ENCODE measurements around the gene ZC3H12C. TPM values are rescaled to one million over a fixed set of nuclear protein-coding genes. Genes with fewer than 3 reads are reported as not detected.
"Not testable (repeated sequence)": the region's sequence is repeated elsewhere in the genome, so short reads cannot be mapped to it uniquely, and the experiment has no call there.

ZC3H12C gene
- total and polyA plus RNA-seq, 3 experiments from 2014 or later, result 1.5 to 1.9 TPM; not detected in 1

- ChIA-PET CTCF (no interaction called here), POLR2A (no interaction called here)
- Histone ChIP-seq H3K27me3 (ENCODE audit: insufficient read depth, low read length, poor library complexity, severe bottlenecking) (no peaks in the 10 kb centered on the region), H3K9me3 (ENCODE audit: low read length) (no peaks in the 10 kb centered on the region), H3K36me3 (ENCODE audit: insufficient read depth, low read length) (no peaks in the 10 kb centered on the region), H3K27ac (ENCODE audit: low read depth, low read length) (no peak overlapping the region), H3K4me1 (ENCODE audit: insufficient read depth, low read length) (no peaks in the 10 kb centered on the region), H3K4me3 (ENCODE audit: low read length) (no peak overlapping the region)
- DNase-seq, result no peak
- H3K27ac Mint-ChIP-seq, result no peak overlapping the region
- H3K4me1 Mint-ChIP-seq, result peaks cover 14 to 18% (median 14%) of the 10 kb centered on the region in 3 donors
- H3K4me3 Mint-ChIP-seq, result no peak overlapping the region
- peaks cover 5 to 6% of the 10 kb centered on the region in 2 donors for H3K27me3 Mint-ChIP-seq
- H3K36me3 Mint-ChIP-seq, result no peaks in the 10 kb centered on the region
- no peaks in the 10 kb centered on the region for H3K9me3 Mint-ChIP-seq
Observed at GRCh38 chr11:110190885-110191284, 97.7 kb downstream of the ZC3H12C start.

GRCh38 chr11:110192604-110193282 is 99.6 kb downstream of the ZC3H12C start:
- POLR2A ChIA-PET, CTCF ChIA-PET: not testable (repeated sequence)

GRCh38 chr11:110194211-110194766 is 101.1 kb downstream of the ZC3H12C start:
- H3K27ac ChIP-seq (ENCODE audit: low read depth, low read length); H3K27me3 ChIP-seq (ENCODE audit: insufficient read depth, low read length, poor library complexity, severe bottlenecking); H3K27me3 Mint-ChIP-seq; H3K36me3 Mint-ChIP-seq; H3K4me3 Mint-ChIP-seq; H3K27ac Mint-ChIP-seq; DNase-seq; H3K4me3 ChIP-seq (ENCODE audit: low read length); POLR2A ChIA-PET; H3K9me3 ChIP-seq (ENCODE audit: low read length); H3K9me3 Mint-ChIP-seq; H3K4me1 ChIP-seq (ENCODE audit: insufficient read depth, low read length); H3K36me3 ChIP-seq (ENCODE audit: insufficient read depth, low read length): not testable (repeated sequence)
- CTCF ChIA-PET, result interaction anchor here (0.9 to 1.2 kb wide), 2 partner anchors 174 to 183 kb away, joined by 3 to 4 read pairs; no protein-coding TSS in a partner anchor
- peaks cover 14 to 18% (median 14%) of the 10 kb centered on the region in 3 donors for H3K4me1 Mint-ChIP-seq

More at GRCh38 chr11:110192604-110193282, 99.6 kb downstream of the ZC3H12C start:
- H3K27ac ChIP-seq (ENCODE audit: low read depth, low read length); H3K9me3 ChIP-seq (ENCODE audit: low read length); H3K4me1 ChIP-seq (ENCODE audit: insufficient read depth, low read length); DNase-seq; H3K36me3 ChIP-seq (ENCODE audit: insufficient read depth, low read length); H3K9me3 Mint-ChIP-seq; H3K36me3 Mint-ChIP-seq; H3K27me3 Mint-ChIP-seq; H3K27me3 ChIP-seq (ENCODE audit: insufficient read depth, low read length, poor library complexity, severe bottlenecking); H3K4me3 ChIP-seq (ENCODE audit: low read length): not testable (repeated sequence)
- peak overlapping the region in 1 of 8 donors; percentile 39 for H3K27ac Mint-ChIP-seq
- peaks cover 14 to 18% (median 14%) of the 10 kb centered on the region in 3 donors for H3K4me1 Mint-ChIP-seq
- peak overlapping the region in 3 of 7 donors; percentile 0 to 30 (median 22) for H3K4me3 Mint-ChIP-seq

- Histone ChIP-seq H3K9me3 (ENCODE audit: low read length) (no peaks in the 10 kb centered on the region), H3K36me3 (ENCODE audit: insufficient read depth, low read length) (no peaks in the 10 kb centered on the region), H3K4me3 (ENCODE audit: low read length) (no peak overlapping the region), H3K4me1 (ENCODE audit: insufficient read depth, low read length) (no peaks in the 10 kb centered on the region), H3K27ac (ENCODE audit: low read depth, low read length) (no peak overlapping the region), H3K27me3 (ENCODE audit: insufficient read depth, low read length, poor library complexity, severe bottlenecking) (no peaks in the 10 kb centered on the region)
- Mint-ChIP-seq H3K36me3 (no peaks in the 10 kb centered on the region), H3K4me3 (no peak overlapping the region), H3K9me3 (no peaks in the 10 kb centered on the region), H3K4me1 (peaks cover 14 to 18% (median 14%) of the 10 kb centered on the region in 3 donors), H3K27ac (no peak overlapping the region), H3K27me3 (peaks cover 0 to 4% of the 10 kb centered on the region in 2 donors)
- no peak for DNase-seq
- ChIA-PET CTCF (no interaction called here), POLR2A (no interaction called here)
Observed at GRCh38 chr11:110196241-110196754, 103.1 kb downstream of the ZC3H12C start.

- no peak for DNase-seq
- Histone ChIP-seq H3K27me3 (ENCODE audit: insufficient read depth, low read length, poor library complexity, severe bottlenecking) (no peaks in the 10 kb centered on the region), H3K36me3 (ENCODE audit: insufficient read depth, low read length) (no peaks in the 10 kb centered on the region), H3K4me1 (ENCODE audit: insufficient read depth, low read length) (no peaks in the 10 kb centered on the region), H3K4me3 (ENCODE audit: low read length) (no peak overlapping the region), H3K9me3 (ENCODE audit: low read length) (no peaks in the 10 kb centered on the region), H3K27ac (ENCODE audit: low read depth, low read length) (no peak overlapping the region)
- ChIA-PET POLR2A (no interaction called here), CTCF (interaction anchor here (2.0 kb wide), 1 partner anchor 238 kb away, joined by 7 read pairs; no protein-coding TSS in a partner anchor)
- peaks cover 12 to 17% (median 12%) of the 10 kb centered on the region in 3 donors for H3K4me1 Mint-ChIP-seq
- no peak overlapping the region for H3K4me3 Mint-ChIP-seq
- no peak overlapping the region for H3K27ac Mint-ChIP-seq
- no peaks in the 10 kb centered on the region for H3K9me3 Mint-ChIP-seq
- H3K27me3 Mint-ChIP-seq, result peaks cover 0 to 4% of the 10 kb centered on the region in 2 donors
- H3K36me3 Mint-ChIP-seq, result no peaks in the 10 kb centered on the region
Observed at GRCh38 chr11:110196884-110197420, 103.8 kb downstream of the ZC3H12C start.

GRCh38 chr11:110198031-110198729 is 105.0 kb downstream of the ZC3H12C start:
- H3K27ac ChIP-seq (ENCODE audit: low read depth, low read length), result no peak overlapping the region
- peaks cover 0 to 5% (median 0%) of the 10 kb centered on the region in 3 donors for H3K4me1 Mint-ChIP-seq
- no peaks in the 10 kb centered on the region for H3K36me3 Mint-ChIP-seq
- H3K27me3 Mint-ChIP-seq, result peaks cover 0 to 3% of the 10 kb centered on the region in 2 donors
- H3K27me3 ChIP-seq (ENCODE audit: insufficient read depth, low read length, poor library complexity, severe bottlenecking), result no peaks in the 10 kb centered on the region
- H3K4me3 Mint-ChIP-seq, result no peak overlapping the region
- H3K36me3 ChIP-seq (ENCODE audit: insufficient read depth, low read length), result no peaks in the 10 kb centered on the region
- no peaks in the 10 kb centered on the region for H3K4me1 ChIP-seq (ENCODE audit: insufficient read depth, low read length)
- no peaks in the 10 kb centered on the region for H3K9me3 ChIP-seq (ENCODE audit: low read length)
- CTCF ChIA-PET, result interaction anchor here (2.0 kb wide), 1 partner anchor 237 kb away, joined by 7 read pairs; no protein-coding TSS in a partner anchor
- POLR2A ChIA-PET, result no interaction called here
- no peak for DNase-seq
- H3K9me3 Mint-ChIP-seq, result no peaks in the 10 kb centered on the region
- no peak overlapping the region for H3K4me3 ChIP-seq (ENCODE audit: low read length)
- H3K27ac Mint-ChIP-seq, result no peak overlapping the region

- ChIA-PET CTCF (interaction anchor here (1.0 to 3.9 kb wide), 4 partner anchors 169 to 236 kb away, joined by 4 to 43 read pairs (median 30); partner anchors contain the start of gene FDX1), POLR2A (no interaction called here)
- H3K27me3 ChIP-seq (ENCODE audit: insufficient read depth, low read length, poor library complexity, severe bottlenecking), result no peaks in the 10 kb centered on the region
- no peaks in the 10 kb centered on the region for H3K36me3 ChIP-seq (ENCODE audit: insufficient read depth, low read length)
- H3K4me3 ChIP-seq (ENCODE audit: low read length), result no peak overlapping the region
- no peak overlapping the region for H3K27ac ChIP-seq (ENCODE audit: low read depth, low read length)
- no peaks in the 10 kb centered on the region for H3K4me1 ChIP-seq (ENCODE audit: insufficient read depth, low read length)
- no peak overlapping the region for H3K4me3 Mint-ChIP-seq
- no peaks in the 10 kb centered on the region for H3K9me3 ChIP-seq (ENCODE audit: low read length)
- DNase-seq, result no peak
- peak overlapping the region in 1 of 8 donors; percentile 13 for H3K27ac Mint-ChIP-seq
- H3K4me1 Mint-ChIP-seq, result no peaks in the 10 kb centered on the region
- no peaks in the 10 kb centered on the region for H3K36me3 Mint-ChIP-seq
- no peaks in the 10 kb centered on the region for H3K9me3 Mint-ChIP-seq
- H3K27me3 Mint-ChIP-seq, result no peaks in the 10 kb centered on the region
Observed at GRCh38 chr11:110199184-110199981, 106.2 kb downstream of the ZC3H12C start.

Measured in CD8-positive, alpha-beta memory T cell (primary cell).